ENCODE results near the gene FHL1.

GRCh38 chrX:136186023-136186413 lies 38.7 kb downstream of the FHL1 start:
- TF ChIP-seq, protein P1, sequence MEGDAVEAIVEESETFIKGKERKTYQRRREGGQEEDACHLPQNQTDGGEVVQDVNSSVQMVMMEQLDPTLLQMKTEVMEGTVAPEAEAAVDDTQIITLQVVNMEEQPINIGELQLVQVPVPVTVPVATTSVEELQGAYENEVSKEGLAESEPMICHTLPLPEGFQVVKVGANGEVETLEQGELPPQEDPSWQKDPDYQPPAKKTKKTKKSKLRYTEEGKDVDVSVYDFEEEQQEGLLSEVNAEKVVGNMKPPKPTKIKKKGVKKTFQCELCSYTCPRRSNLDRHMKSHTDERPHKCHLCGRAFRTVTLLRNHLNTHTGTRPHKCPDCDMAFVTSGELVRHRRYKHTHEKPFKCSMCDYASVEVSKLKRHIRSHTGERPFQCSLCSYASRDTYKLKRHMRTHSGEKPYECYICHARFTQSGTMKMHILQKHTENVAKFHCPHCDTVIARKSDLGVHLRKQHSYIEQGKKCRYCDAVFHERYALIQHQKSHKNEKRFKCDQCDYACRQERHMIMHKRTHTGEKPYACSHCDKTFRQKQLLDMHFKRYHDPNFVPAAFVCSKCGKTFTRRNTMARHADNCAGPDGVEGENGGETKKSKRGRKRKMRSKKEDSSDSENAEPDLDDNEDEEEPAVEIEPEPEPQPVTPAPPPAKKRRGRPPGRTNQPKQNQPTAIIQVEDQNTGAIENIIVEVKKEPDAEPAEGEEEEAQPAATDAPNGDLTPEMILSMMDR (conservative IDR thresholded peaks at IDR 0.05), result no peak
- TF ChIP-seq ZFX (IDR thresholded peaks at IDR 0.05), result no peak
